DMS114 treated with DMSO at 0.1 percent for 48 hours (cell line): ENCODE measurements around the gene FLT1.

ENCODE experiments used
- DNase-seq: peaks from one replicate; lab custom pipeline; 2025; ENCODE audit not compliant: unreplicated experiment; lab: John Stamatoyannopoulos, UW

Gene FLT1

DNA sequence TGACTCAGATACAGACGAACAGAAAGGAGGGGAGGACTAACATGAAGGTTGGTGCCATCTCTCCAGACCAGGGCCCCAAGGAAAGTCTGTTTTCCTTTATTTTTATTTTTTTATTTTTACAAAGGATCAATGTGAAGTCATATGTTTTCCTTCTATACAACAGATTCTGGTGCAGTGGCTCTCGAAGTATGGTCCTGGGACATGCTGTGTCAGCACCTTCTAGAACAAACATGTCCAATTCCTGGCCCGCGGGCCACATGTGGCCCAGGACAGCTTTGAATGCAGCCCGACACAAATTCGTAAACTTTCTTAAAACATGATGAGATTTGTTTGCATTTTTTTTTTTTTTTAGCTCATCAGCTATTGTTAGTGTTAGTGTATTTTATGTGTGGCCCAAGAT, 174.7 kb downstream of the FLT1 start:
- no peak for DNase-seq

- DNase-seq: no peak
These were observed 175.4 kb downstream of the FLT1 start for GRCh38 chr13:28319528-28319927.

DNA sequence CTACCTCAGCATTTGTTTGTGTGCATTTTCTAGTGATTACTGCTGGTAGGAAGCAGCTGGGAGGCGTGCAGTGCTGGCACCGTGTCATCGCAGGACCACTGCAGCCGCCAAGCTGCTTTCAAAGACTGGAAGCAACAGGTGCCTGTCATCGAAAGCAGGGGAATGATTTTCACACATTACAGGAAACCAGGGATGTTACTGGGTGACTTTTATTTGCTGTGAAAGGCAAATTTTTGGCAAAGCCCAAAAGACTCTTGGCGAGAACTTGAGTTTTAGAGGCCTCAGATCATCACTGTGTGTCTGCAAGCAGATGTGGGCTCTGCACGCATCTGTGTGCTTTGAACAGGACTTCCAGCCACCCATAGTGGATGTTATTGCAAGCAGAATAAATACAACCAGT, 176.4 kb downstream of the FLT1 start:
- no peak for DNase-seq

DNA sequence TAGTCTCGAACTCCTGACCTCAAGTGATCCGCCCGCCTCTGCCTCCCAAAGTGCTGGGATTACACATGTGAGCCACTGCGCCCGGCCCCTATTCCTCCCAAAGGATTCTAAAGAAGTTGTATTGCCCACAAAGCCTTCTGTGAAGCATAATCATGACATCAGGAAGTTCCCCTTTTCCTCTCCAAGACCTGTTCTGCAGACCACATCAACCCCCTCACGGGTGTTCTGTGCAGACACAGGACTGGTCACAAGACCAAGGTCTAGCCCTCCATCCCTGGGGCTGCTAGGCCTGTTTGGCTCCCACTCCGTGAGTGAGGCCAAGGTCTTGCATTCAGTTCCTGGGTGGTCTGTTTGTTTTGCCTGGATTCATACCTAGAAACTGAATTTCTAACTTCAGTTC, 178.1 kb downstream of the FLT1 start:
- no peak for DNase-seq

- no peak for DNase-seq
These were observed 178.8 kb downstream of the FLT1 start for GRCh38 chr13:28316129-28316528.

GRCh38 chr13:28314879-28315278, 180.0 kb downstream of the FLT1 start:
- DNase-seq: no peak

GRCh38 chr13:28313579-28313978, 181.3 kb downstream of the FLT1 start:
- no peak for DNase-seq

DNA sequence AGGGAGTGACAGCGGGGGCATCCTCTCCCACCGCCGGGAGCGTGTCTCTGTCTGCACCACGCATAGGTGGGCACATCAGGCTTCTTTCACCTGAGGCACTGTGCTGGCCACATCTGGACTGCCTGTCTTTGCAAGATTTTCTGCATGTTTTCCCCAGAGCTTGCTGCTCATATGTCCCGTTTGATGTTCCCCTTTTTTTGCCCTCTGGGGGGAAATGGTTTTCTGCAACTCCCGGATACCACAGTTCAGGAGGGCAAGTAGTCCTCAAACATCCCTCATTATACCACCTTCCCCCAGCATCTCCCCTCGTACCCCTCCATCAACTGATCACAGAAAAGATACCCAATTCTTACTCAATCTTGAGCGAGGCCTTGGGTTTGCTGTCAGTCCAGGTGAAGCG, 188.6 kb downstream of the FLT1 start:
- DNase-seq: no peak

GRCh38 chr13:28301839-28302238, 193.1 kb downstream of the FLT1 start:
- no peak for DNase-seq

- no peak for DNase-seq
These were observed 195.0 kb downstream of the FLT1 start for GRCh38 chr13:28299916-28300315.

DNA sequence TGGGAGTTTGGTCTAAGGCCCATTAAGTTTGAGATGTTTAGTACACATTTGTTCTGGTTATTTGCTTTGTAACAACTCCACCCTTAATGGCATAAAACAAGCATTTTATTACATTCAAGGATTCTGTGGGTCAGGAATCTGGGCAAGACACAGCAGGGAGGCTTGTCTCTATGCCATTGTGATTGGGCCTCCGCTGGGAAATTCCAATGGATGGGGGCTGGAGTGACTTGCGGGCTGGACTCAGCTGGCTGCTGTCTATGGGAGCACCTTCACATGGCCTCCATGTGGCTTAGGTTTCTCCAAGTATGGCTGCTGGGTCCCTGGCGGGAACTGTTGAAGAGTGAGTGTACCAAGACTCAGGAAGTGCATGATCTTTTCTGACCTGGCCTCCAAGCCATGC, 197.6 kb downstream of the FLT1 start:
- no peak for DNase-seq

GRCh38 chr13:28286263-28286662, 208.7 kb downstream of the FLT1 start:
- DNase-seq: no peak

GRCh38 chr13:28283600-28283999, 211.3 kb downstream of the FLT1 start:
- no peak for DNase-seq

DNA sequence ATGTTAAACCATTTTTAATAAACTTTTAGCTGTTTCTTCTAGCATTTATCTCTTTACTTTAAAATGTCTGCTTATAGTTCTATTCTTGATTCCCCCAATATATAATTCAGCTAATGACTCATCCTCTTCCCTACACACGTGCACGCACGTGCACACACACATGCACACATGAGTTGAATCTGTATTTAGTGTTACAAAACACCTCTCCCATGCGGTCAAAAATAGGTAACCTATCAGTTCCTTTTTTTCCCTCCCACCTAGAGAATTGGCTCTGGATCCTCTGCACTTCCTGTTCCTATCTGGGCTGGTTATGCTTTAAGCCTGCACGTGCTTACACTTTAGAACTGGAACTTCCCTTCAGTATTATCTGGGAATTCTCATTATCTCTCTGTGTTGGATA, 212.5 kb downstream of the FLT1 start:
- DNase-seq: no peak

DNA sequence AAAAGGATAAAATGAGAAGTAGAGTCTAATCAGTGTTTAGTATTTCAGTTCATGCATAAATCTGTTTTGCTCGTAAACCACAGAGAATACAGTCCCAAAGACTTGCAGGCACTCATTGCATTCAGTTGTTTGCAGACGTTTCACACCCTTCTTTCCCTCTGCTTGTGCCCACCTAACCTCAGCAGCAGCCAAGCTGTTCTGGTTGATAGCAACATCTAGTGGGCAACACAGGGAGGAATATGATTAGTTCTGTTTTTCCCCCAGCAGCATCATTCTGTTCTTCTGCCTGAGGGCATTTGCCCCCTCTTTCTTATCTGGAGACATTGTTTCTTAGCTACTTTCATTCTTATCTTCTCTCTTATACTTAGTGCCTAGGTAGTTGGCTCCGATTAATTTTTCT, 221.0 kb downstream of the FLT1 start:
- no peak for DNase-seq

- DNase-seq: no peak
These were observed 223.7 kb downstream of the FLT1 start for GRCh38 chr13:28271056-28271840.

DNA sequence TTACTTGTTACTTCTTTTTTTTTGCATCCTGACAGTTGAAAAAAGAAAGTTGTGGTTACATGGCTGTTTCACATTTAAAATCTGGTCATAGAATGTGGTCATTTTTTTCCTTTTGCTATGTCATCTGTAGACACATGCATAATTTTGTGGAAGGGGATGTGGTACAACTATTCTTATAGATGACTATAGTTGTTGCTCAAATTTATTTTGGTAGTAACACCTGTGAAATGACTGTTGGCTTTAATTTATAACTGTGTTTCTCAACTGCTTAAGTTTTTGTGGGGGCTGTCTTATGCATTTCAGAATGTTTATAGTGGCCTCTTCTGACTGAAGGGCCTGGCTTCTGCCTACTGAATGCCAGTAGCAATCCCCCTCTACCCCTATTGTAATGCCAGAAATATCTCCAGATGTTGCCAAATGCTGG, 226.1 kb downstream of the FLT1 start:
- DNase-seq: no peak

DNA sequence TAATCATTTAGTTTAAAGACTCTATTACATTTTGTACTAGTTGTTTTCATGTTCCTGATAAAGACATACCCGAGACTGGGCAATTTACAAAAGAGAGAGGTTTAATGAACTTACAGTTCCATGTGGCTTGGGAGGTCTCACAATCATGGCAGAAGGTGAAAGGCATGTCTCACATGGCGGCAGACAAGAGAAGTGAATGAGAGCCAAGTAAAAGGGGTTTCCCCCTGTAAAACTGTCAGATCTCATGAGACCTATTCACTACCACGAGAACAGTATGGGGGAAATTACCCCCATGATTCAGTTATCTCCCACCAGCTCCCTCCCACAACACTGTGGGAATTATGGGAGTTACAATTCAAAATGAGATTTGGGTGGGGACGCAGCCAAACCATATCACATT, 227.4 kb downstream of the FLT1 start:
- DNase-seq: no peak

- DNase-seq: no peak
These were observed 236.5 kb downstream of the FLT1 start for GRCh38 chr13:28258417-28258816.

DNA sequence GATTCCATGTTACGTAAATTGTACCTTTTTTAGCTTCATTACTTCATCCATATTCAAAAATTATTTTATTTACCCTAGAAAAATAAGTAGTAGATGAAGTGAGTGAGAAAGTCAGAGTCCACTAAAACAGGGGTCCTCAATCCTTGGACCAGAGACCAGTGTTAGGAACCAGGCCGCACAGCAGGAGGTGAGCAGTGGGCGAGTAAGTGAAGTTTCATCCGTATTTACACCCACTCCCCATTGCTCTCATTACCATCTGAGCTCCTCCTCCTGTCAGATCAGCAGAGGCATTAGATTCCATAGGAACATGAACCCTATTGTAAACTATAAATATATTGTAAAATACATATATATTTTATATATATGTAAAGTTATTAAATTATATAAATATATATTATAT, 237.6 kb downstream of the FLT1 start:
- no peak for DNase-seq

- DNase-seq: no peak
These were observed 242.4 kb downstream of the FLT1 start for GRCh38 chr13:28252547-28252946.

GRCh38 chr13:28251466-28251865, 243.5 kb downstream of the FLT1 start:
- no peak for DNase-seq

- no peak for DNase-seq
These were observed 244.4 kb downstream of the FLT1 start for GRCh38 chr13:28250542-28250941.
